Fibroblast of skin of right biceps (primary cell): ENCODE results near the gene UBE2H.
"Not testable (repeated sequence)": the region's sequence is repeated elsewhere in the genome, so short reads cannot be mapped to it uniquely, and the experiment has no call there.

ENCODE experiments used
- DNase-seq: peaks from one replicate; pipeline ENCODE4 v3.0.0-alpha.2; 2013

The UBE2H gene

GRCh38 chr7:129870668-129871067 lies 82.1 kb downstream of the UBE2H start:
- DNase-seq, result no peak

GRCh38 chr7:129866251-129866650 lies 86.5 kb downstream of the UBE2H start:
- DNase-seq, result no peak

- no peak for DNase-seq
These were observed 86.9 kb downstream of the UBE2H start for GRCh38 chr7:129865925-129866201.

GRCh38 chr7:129865093-129865924 lies 87.5 kb downstream of the UBE2H start:
- DNase-seq, result peak; percentile 19

- DNase-seq, result not testable (repeated sequence)
These were observed 88.1 kb downstream of the UBE2H start for GRCh38 chr7:129864676-129865075.

GRCh38 chr7:129864042-129864441 lies 88.7 kb downstream of the UBE2H start:
- DNase-seq, result peak; percentile 10

- DNase-seq, result no peak
These were observed 90.1 kb downstream of the UBE2H start for GRCh38 chr7:129862682-129863081.

GRCh38 chr7:129860784-129861183 lies 92.0 kb downstream of the UBE2H start:
- DNase-seq, result not testable (repeated sequence)

GRCh38 chr7:129859183-129859582 lies 93.6 kb downstream of the UBE2H start:
- DNase-seq, result peak; percentile 37

GRCh38 chr7:129858490-129858889 lies 94.3 kb downstream of the UBE2H start:
- no peak for DNase-seq

- DNase-seq, result peak; percentile 15
These were observed 95.4 kb downstream of the UBE2H start for GRCh38 chr7:129857313-129857712.

GRCh38 chr7:129855935-129856717 lies 96.6 kb downstream of the UBE2H start:
- DNase-seq, result no peak

- peak; percentile 99 for DNase-seq
These were observed 97.5 kb downstream of the UBE2H start for GRCh38 chr7:129855234-129855673.

- peak; percentile 47 for DNase-seq
These were observed 98.4 kb downstream of the UBE2H start for GRCh38 chr7:129854401-129854800.

GRCh38 chr7:129853661-129854268 lies 99.0 kb downstream of the UBE2H start:
- no peak for DNase-seq

GRCh38 chr7:129851809-129852208 lies 101.0 kb downstream of the UBE2H start:
- DNase-seq, result no peak

- DNase-seq, result no peak
These were observed 101.6 kb downstream of the UBE2H start for GRCh38 chr7:129851174-129851573.

GRCh38 chr7:129848436-129848835 lies 104.3 kb downstream of the UBE2H start:
- DNase-seq, result no peak

- peak; percentile 81 for DNase-seq
These were observed 106.8 kb downstream of the UBE2H start for GRCh38 chr7:129845972-129846327.

GRCh38 chr7:129845178-129845971 lies 107.4 kb downstream of the UBE2H start:
- peak; percentile 80 for DNase-seq

- DNase-seq, result no peak
These were observed 108.6 kb downstream of the UBE2H start for GRCh38 chr7:129843978-129844840.

- DNase-seq, result no peak
These were observed 109.3 kb downstream of the UBE2H start for GRCh38 chr7:129843365-129843898.
